GM21529 (cell line): ENCODE results near the gene UVSSA.
"Not testable (repeated sequence)": the region's sequence is repeated elsewhere in the genome, so short reads cannot be mapped to it uniquely, and the experiment has no call there.

ENCODE experiments used
- ATAC-seq: cut with Tn5 transposase; IDR thresholded peaks from one replicate; pipeline ENCODE4 v1.9.1; 2021; ENCODE audit not compliant: unreplicated experiment

UVSSA gene

GRCh38 chr4:1316537-1317168 lies 30.4 kb upstream of the UVSSA start:
- no peak for ATAC-seq

GRCh38 chr4:1317177-1318045 lies 29.6 kb upstream of the UVSSA start:
- ATAC-seq: no peak

GRCh38 chr4:1318046-1318375 lies 29.0 kb upstream of the UVSSA start:
- no peak for ATAC-seq

GRCh38 chr4:1318488-1319213 lies 28.4 kb upstream of the UVSSA start:
- no peak for ATAC-seq

- ATAC-seq: no peak
Measured at GRCh38 chr4:1321486-1321885, 25.5 kb upstream of the UVSSA start.

GRCh38 chr4:1321946-1322650 lies 24.9 kb upstream of the UVSSA start:
- no peak for ATAC-seq

- no peak for ATAC-seq
Measured at GRCh38 chr4:1323280-1323634, 23.8 kb upstream of the UVSSA start.

- no peak for ATAC-seq
Measured at GRCh38 chr4:1323635-1324442, 23.2 kb upstream of the UVSSA start.

GRCh38 chr4:1324443-1325175 lies 22.4 kb upstream of the UVSSA start:
- not testable (repeated sequence) for ATAC-seq

GRCh38 chr4:1325176-1325480 lies 21.9 kb upstream of the UVSSA start:
- no peak for ATAC-seq

- ATAC-seq: no peak
Measured at GRCh38 chr4:1325681-1326635, 21.1 kb upstream of the UVSSA start.

GRCh38 chr4:1326751-1327525 lies 20.1 kb upstream of the UVSSA start:
- ATAC-seq: no peak

GRCh38 chr4:1327526-1328266 lies 19.3 kb upstream of the UVSSA start:
- no peak for ATAC-seq

- ATAC-seq: no peak
Measured at GRCh38 chr4:1328267-1329155, 18.5 kb upstream of the UVSSA start.

- ATAC-seq: no peak
Measured at GRCh38 chr4:1329408-1330371, 17.3 kb upstream of the UVSSA start.
